Measurements from ENCODE around the gene LRRC23. TPM values are rescaled to one million over a fixed set of nuclear protein-coding genes. Genes with fewer than 3 reads are reported as not detected.

Gene LRRC23
- total and polyA plus RNA-seq, 2 of the 4 experiments (the other 2 are of a cell fraction), result 11.1 to 11.4 TPM

DNA sequence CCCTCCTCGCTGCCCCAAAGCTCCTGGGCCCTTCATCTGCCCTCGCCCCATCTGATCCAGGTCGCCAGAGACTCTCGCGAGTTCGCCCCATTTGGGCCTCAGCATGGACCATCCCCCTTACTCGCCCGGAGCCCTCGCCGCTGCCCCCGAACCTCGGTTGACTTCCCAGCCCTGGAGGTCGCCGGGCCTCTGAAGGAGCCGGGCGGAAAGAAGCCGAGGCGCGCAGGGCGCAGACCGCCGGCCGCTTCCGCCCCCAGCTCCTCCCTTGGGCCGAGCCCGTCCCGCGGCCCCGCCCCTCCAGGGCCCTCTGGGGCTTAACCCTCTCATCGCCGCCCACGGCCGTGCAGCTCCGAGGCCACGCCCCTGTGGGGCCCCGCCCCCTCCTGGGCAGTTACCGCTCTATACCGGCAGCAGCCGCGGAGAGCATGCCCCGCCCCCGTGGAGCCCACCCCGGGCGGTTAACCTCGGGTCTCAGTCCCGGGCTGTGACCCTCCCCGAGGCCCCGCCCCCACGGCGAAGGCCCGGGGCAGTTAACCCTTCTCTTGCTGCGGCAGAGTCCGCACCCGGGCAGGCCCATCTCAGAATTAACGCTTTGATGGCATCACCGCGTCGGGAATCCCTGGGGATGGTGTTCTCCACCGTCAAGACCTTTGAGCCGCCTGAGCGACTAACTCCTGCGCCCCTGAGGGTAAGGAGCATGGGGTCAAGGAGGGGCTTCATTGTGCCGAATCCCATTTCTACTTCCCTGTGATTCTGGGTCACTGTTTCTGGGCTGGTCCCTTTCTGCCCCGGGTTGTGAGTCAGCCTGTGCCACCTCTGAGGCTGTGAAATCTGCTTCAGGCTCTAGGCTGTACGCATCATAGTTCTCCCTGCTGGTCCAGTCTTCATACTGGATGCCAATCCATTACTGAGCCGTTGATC is 31.3 kb upstream of the LRRC23 start, which contains the start of gene SPSB2:
Gene SPSB2 (minus strand): TSS at position 210 of the 921 bp plus-strand sequence. CDS start 402 bp downstream, outside the sequence.
- Histone ChIP-seq H2BK20ac (ENCODE audit: low read depth, low read length) (no peak within 1 kb of the TSS; the same call in 1 of the 2 replicates), H2AFZ (replicated peaks; ENCODE audit: low read length, poor library complexity) (peak within 1 kb of the TSS; percentile 96), H3K79me1 (ENCODE audit: low read depth in 1 of 2, low read length in 2 of 2) (peaks cover 32 to 63% of the 10 kb centered on the region in 2 experiments), H3K27ac (ENCODE audit: insufficient read depth, low read length) (peak within 1 kb of the TSS; percentile 91), H3K27me3 (ENCODE audit: control insufficient read depth, insufficient read depth, low read length) (no peaks in the 10 kb centered on the region), H3K23ac (ENCODE audit: low read depth, low read length) (peak within 1 kb of the TSS; percentile 93), H3K9me1 (ENCODE audit: insufficient read depth, low read length) (no peaks in the 10 kb centered on the region), H3K4me2 (ENCODE audit: low read depth, low read length) (peak within 1 kb of the TSS; percentile 98), H3K18ac (ENCODE audit: low read depth, low read length) (peak within 1 kb of the TSS; percentile 75), H3K9me3 (ENCODE audit: control insufficient read depth, insufficient read depth, low read length) (no peaks in the 10 kb centered on the region), H2AK5ac (ENCODE audit: low read depth, low read length) (peak within 1 kb of the TSS; percentile 84), H2BK5ac (ENCODE audit: low read depth, low read length, poor library complexity, severe bottlenecking) (peak within 1 kb of the TSS; percentile 74), H3K9ac (ENCODE audit: low read depth, low read length) (peak within 1 kb of the TSS; percentile 94), H4K5ac (ENCODE audit: low read depth, low read length) (peak within 1 kb of the TSS; percentile 77), H3K14ac (replicated peaks; ENCODE audit: low read depth, low read length) (peak within 1 kb of the TSS; percentile 86), H2BK120ac (ENCODE audit: low read depth, low read length) (peak within 1 kb of the TSS; percentile 78), H3K36me3 (ENCODE audit: control insufficient read depth, insufficient read depth, low read length) (peaks cover 33% of the 10 kb centered on the region), H3K4ac (ENCODE audit: low read depth, low read length) (peak within 1 kb of the TSS; percentile 87), H4K8ac (ENCODE audit: low read depth in 2 of 2, low read length in 2 of 2) (peak within 1 kb of the TSS; percentile 40 to 86; a peak in 3 of 4 replicates), H4K91ac (ENCODE audit: insufficient read depth, low read depth, low read length) (peak within 1 kb of the TSS; percentile 76), H2AK9ac (replicated peaks; ENCODE audit: low read depth, low read length, poor library complexity) (peak within 1 kb of the TSS; percentile 97), H2BK15ac (ENCODE audit: low read depth, low read length) (peak within 1 kb of the TSS; percentile 77; the same call in 1 of the 3 replicates), H4K20me1 (ENCODE audit: insufficient read depth, low read length) (peaks cover 42% of the 10 kb centered on the region), H3K4me3 (ENCODE audit: insufficient read depth, low read depth, low read length) (peak within 1 kb of the TSS; percentile 95), H3K56ac (ENCODE audit: extremely low read depth, insufficient read depth, low read length) (peak within 1 kb of the TSS; percentile 62; the same call in 1 of the 2 replicates), H3K4me1 (ENCODE audit: control insufficient read depth, insufficient read depth, low read length) (peaks cover 15% of the 10 kb centered on the region)
- DNase-seq (peak; percentile 92), ATAC-seq (ENCODE audit: low read depth) (peak; percentile 87)
- ChIA-PET POLR2A (ENCODE audit: unreplicated experiment) (interaction anchor here (1.0 to 1.9 kb wide), 2 partner anchors 18 to 71 kb away, joined by 4 to 12 read pairs; no protein-coding TSS in a partner anchor), CTCF (interaction anchor here (0.6 to 3.0 kb wide), 13 partner anchors 8 to 120 kb away, joined by 3 to 17 read pairs (median 3); partner anchors contain the start of genes CDCA3, MLF2 and USP5)
- WGBS, 2 experiments (ENCODE audit: extremely low coverage in 2 of 2, insufficient read length in 1 of 2), result 1% methylated on average over 33 of the region's 66 CpGs; no CpG with 5 or more reads in 1 of the 2 experiments
- dilution Hi-C loops (cut with HindIII; ENCODE audit: low sequenced_read_pairs, unreplicated experiment) (no loop called here), in situ Hi-C loops (cut with MboI; ENCODE audit: low sequenced_read_pairs) (no loop called here), intact Hi-C loops (cut with micrococcal nuclease) (loop anchor here (1.0 to 5.0 kb wide), 3 partner anchors 18 to 239 kb away; no protein-coding TSS in a partner anchor)
- no TSS peak for BruUV-seq (replicated peaks)
- TF ChIP-seq, protein P1, sequence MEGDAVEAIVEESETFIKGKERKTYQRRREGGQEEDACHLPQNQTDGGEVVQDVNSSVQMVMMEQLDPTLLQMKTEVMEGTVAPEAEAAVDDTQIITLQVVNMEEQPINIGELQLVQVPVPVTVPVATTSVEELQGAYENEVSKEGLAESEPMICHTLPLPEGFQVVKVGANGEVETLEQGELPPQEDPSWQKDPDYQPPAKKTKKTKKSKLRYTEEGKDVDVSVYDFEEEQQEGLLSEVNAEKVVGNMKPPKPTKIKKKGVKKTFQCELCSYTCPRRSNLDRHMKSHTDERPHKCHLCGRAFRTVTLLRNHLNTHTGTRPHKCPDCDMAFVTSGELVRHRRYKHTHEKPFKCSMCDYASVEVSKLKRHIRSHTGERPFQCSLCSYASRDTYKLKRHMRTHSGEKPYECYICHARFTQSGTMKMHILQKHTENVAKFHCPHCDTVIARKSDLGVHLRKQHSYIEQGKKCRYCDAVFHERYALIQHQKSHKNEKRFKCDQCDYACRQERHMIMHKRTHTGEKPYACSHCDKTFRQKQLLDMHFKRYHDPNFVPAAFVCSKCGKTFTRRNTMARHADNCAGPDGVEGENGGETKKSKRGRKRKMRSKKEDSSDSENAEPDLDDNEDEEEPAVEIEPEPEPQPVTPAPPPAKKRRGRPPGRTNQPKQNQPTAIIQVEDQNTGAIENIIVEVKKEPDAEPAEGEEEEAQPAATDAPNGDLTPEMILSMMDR (conservative IDR thresholded peaks at IDR 0.05; ENCODE audit: low read depth, low read length), result no peak
- TF ChIP-seq CEBPB (IDR thresholded peaks at IDR 0.05; ENCODE audit: low read depth, low read length) (no peak), NFE2L2 (IDR thresholded peaks at IDR 0.05; ENCODE audit: low read depth, low read length) (no peak), RCOR1 (IDR thresholded peaks at IDR 0.05; ENCODE audit: insufficient replicate concordance, low read length) (no peak), FOS (IDR thresholded peaks at IDR 0.05; ENCODE audit: low read depth, low read length) (no peak), CHD1 (IDR thresholded peaks at IDR 0.05; ENCODE audit: low read depth, low read length) (no peak), MAZ (IDR thresholded peaks at IDR 0.05; ENCODE audit: borderline replicate concordance, low read depth, low read length) (peak; percentile 88), BHLHE40 (IDR thresholded peaks at IDR 0.05; ENCODE audit: low read depth, low read length) (no peak), POLR2A (IDR thresholded peaks at IDR 0.05; ENCODE audit: low read depth, low read length) (no peak), SMC3 (IDR thresholded peaks at IDR 0.05; ENCODE audit: low read depth, low read length) (no peak)
- TF ChIP-seq, protein P2, sequence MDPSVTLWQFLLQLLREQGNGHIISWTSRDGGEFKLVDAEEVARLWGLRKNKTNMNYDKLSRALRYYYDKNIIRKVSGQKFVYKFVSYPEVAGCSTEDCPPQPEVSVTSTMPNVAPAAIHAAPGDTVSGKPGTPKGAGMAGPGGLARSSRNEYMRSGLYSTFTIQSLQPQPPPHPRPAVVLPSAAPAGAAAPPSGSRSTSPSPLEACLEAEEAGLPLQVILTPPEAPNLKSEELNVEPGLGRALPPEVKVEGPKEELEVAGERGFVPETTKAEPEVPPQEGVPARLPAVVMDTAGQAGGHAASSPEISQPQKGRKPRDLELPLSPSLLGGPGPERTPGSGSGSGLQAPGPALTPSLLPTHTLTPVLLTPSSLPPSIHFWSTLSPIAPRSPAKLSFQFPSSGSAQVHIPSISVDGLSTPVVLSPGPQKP (IDR thresholded peaks at IDR 0.05; ENCODE audit: borderline replicate concordance, low read depth, low read length), result no peak
- TF ChIP-seq, protein P3, sequence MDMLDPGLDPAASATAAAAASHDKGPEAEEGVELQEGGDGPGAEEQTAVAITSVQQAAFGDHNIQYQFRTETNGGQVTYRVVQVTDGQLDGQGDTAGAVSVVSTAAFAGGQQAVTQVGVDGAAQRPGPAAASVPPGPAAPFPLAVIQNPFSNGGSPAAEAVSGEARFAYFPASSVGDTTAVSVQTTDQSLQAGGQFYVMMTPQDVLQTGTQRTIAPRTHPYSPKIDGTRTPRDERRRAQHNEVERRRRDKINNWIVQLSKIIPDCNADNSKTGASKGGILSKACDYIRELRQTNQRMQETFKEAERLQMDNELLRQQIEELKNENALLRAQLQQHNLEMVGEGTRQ (IDR thresholded peaks at IDR 0.05; ENCODE audit: low read depth, low read length), result no peak
